Limb (tissue), 2 donors: ENCODE results near the gene CP.

Experiments
- DNase-seq, 2 donors: peaks; one replicate each; pipeline ENCODE4 v3.0.0-alpha.2; 2016; ENCODE audit errors: extremely low spot score in 2 of 2

The CP gene

GRCh38 chr3:149122721-149123578 lies 98.7 kb downstream of the CP start:
- DNase-seq = no peak
